Activated CD8-positive, alpha-beta memory T cell treated with anti-CD3 and anti-CD28 coated beads for 4 hours (primary cell): ENCODE results near the gene S1PR3.

Source experiments
- DNase-seq, 2 donors: peaks; one replicate each; pipeline ENCODE4 v3.0.0-alpha.2; 2020; ENCODE audit warnings: low read depth in 2 of 2

The S1PR3 gene

DNA sequence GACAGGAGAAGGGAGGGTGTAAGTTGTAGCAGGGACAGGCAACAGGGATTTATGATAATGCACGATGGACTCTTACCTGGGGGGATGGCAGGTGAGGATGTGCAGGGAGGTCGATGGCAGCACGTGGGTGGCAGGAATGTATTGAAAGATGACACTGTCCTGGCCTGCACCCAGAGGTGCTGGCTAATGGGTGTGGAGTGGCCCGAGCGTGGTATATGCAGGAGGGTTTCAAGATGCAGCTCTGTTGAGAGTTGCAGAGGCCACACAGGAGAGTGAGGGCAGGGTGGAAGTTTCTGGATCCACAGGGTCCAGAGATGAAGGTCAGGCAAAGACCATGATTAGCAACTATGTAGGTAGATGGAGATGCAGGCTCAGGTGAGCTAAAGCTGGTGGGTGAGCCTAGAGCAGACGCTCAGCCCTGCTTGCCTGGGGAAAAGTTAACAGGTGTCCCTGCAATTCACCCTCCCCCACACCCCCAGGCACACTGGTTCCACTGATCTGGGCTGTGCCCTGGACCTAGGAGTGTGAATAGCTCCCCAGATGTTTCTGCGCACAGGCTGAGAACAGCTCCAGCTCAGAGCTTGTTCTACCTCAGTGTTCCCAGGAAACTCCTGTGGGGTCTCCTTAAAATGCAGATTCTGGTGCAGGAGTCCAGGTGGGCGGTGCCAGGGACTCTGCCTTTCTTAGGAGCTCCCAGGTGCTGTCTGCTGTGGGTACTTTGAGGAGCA is 21.5 kb upstream of the S1PR3 start:
- DNase-seq = no peak

DNA sequence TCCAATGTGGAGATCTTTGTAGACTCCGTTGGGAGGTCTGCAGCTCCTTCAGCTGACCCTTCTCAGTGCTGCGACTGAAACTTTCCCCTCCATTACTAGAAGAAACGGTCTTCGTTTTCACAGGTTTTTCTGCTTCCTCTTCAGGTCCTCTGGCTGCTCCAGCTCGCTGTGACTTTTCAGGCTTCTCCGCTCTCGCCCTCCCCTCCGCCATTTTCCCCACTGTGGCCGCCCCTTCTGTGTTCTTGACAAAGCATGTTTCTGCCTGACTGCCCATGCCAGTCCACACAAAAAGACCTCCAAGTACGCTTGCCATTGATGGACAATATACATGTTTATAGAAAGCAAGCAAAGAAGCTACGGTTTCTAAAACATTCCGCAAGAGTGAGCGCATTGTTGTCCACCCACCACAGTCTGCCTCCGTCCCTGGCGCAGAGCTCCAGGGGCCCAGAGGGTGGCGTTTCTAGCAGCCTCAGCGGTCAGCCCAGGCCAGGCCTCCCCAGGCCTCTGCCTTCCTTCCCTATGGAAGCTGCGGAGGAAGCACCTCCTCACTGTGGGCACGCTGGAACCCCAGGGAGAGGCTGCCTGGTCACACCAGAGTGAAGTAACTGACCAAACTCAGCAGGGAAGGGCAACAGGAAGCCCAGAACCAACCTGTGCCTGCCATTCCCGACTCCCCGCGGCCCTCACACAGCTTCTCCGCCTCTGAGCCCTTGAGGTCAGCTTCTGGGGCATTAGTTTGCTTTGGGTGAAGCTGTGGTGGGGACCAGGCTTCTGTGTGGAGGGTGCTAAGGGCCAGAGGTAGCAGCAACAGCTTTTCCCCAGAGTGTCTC is 19.9 kb upstream of the S1PR3 start:
- no peak for DNase-seq

- no peak for DNase-seq
Measured at GRCh38 chr9:88972401-88972800, 18.9 kb upstream of the S1PR3 start.

DNA sequence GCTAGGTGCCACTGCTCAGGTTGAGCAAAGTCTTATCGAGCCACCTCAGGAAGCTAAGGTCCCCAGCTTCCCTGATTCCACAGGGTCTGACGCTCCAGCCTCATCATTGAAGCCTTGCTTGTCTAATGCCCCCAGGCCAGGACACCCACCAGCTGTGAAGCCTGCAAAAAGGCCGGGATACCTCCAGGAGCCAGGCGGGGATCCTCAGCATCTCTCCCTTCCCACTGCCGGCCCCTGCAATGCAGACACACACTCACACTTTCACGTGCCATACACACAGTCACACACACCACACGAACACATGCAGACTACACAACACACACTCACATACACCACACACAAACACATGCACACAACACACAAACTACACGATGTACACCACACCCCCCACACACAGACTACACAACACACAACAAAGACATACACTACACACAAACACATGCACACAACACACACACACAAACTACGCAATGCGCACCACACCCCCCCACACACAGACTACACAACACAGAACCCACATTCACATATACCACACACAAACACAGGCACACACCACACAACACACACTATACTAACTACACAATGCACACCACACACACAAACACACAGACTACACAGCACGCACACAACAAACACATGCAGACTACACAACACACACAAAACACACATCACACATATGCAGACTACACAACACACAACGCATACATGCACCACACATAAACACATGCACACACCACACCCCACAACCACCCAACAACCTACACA is 17.8 kb upstream of the S1PR3 start:
- DNase-seq = no peak

- DNase-seq = no peak
Measured at GRCh38 chr9:88974641-88975040, 16.6 kb upstream of the S1PR3 start.

DNA sequence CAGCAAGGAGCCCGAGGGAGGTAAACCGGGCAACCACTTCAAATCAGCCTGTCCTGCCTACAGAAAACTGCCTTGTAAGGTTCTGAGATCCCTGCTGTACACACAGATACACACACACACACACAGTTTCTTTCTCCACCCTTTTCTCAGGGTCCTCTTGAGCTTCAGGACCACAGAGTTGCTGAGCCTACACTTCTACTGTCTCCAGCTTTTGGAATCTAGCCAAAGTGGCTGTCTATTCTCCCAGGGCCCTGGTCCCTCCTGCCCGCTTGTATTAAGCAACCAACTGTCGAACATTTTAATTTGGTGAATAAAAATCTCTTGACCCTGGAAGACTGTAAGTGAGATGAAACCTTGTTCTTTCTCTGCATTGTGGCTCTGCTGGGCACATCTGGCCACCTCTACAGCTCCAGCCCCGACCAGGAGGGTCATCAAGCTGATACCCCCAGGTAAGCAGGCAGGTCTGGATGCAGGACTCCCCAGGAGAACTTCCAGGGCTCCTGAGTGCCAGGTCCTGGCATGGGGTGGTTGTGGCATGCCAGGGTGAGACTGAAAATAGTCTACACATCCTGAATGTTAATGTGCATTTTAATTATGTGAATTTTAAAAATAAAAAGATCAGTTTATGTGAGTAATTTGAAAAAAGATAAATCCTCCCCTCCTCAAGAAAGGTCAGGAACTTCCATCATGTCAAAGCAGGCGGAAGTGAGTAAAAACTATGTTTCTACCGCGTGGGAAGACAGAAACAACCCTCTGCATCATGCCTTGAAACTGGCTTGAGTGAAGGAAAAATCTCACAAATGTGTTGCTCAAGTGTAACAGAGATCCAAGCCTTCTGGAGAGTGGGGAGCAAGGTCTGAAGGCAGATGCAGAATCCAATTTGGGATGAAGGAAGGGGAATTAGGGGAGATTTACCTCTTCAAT is 15.0 kb upstream of the S1PR3 start:
- no peak for DNase-seq

DNA sequence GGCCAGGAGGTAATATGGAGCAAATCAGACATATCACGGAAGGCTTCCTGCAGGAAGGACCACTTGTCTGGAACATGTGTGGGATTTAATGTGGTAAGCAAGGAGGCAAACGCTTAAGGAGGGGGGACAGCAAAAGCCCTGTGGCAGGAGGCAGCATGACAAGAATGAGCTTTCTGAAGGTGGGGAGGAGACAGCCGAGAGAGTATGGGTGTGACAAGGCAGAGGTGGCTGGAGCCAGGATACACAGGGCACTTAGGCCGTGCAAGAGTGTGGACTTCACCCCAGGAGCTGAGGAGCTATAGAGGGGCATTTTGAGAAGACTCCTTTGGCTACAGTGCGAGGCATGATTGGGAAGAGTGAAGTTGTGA is 14.4 kb upstream of the S1PR3 start:
- no peak for DNase-seq

GRCh38 chr9:88978034-88978433 is 13.2 kb upstream of the S1PR3 start:
- no peak for DNase-seq

GRCh38 chr9:88979021-88979420 is 12.2 kb upstream of the S1PR3 start:
- no peak for DNase-seq

DNA sequence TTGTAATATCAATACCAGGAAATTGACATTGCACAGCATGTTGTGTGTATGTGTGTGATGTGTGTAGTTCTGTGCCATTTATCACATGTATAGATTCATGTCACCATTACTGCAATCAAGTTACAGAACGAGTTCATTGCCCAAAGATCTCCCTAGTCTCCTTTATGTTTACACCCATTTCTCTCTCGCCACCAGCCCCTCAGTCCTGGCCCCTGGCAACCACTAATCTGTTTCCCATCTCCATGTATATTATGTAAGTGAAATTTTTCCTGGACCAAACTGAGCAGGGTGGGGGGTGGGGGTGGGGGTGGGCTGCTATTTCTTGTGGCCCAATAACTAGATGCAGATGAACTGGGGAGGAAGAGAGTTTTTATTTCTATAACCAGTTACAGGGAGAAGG is 11.5 kb upstream of the S1PR3 start:
- no peak for DNase-seq

DNA sequence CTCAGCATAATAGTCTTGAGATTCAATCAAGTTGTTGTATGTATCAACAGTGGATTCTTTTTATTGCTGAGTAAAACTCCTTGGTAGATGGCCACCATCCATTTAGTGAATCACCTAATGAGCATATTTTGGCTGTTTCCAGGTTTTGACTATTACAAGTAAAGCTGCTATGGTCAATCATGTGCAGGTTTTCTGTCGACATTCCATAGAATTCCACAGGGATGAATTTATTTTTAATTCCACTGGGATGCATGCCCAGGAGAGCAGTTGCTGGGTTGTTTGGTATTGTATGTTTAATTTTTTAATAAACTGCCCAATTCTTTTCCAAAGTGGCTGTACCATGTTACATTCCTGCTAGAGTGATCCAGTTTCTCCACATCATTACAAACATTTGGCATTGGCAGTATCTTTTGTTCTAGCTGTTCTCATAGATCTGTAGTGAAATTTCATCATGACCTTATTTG is 10.5 kb upstream of the S1PR3 start:
- DNase-seq = no peak

DNA sequence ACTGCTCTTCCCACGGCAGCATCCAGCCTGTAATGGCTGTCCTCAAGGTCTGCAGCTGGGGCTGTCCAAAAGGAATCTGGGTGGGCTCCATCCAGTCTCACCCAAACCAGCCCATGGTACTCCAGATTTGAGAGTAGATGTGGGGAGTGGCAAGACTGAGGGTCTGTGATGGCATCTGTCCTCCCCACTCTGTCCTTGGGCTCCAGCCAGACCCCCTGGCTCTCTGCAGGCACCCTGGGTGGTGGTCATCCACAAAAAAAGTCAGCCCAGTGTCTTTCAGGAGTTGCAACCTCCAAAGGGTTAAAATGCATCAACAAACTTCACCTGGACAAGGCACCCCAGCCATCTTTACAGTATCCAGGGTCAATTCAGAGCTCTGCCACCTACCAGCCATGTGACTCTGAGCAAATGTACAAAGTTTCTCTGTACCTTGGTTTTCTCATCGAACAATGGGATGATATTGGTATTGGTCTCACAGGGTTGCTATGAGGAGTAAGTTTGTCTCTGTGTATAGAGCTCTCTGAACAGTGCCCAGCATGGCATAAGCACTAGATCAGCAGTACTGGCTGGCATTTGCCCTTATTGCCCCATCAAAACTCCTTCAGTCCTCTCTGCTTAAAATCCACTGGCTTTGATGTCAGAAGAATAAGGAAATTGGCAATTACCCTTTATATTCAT is 7.3 kb upstream of the S1PR3 start:
- DNase-seq = no peak

- DNase-seq = no peak
Measured at GRCh38 chr9:88984543-88984883, 6.8 kb upstream of the S1PR3 start.

DNA sequence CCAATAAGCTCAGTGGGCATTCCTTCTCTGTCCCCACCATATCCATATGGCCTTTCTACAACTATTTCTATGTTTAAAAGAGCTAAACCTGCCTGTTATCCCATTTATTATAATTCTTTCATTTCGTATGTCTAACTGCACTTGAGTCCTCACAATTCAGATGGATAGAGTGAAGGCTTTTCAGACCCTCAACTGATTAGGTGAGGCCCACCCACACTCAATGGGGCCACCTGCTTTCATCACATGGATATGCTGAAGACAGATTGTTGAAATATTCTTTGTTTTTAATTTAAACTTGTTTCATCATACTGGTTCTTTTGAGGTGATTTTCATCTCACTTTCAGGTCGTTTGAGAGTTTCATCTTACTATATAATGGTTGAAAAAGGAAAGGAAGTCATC is 5.7 kb upstream of the S1PR3 start:
- no peak for DNase-seq

DNA sequence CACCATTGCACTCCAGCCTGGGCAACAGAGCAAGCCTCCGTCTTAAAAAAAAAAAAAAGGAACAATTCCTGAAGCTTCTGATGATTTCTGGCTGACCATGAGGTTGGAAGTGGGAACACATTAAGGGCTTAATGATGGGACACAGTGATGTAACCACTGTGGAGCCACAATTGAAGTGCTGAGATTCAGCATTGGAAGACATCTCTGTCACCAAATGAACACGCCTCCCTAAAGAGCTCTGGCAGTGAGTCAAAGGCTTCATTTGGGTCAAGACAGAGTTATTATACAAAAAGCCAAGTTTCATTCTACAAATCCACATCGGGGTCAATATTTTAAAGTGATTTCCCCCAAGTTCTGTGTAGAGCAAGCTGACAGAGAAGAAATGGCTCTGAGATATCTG is 4.5 kb upstream of the S1PR3 start:
- no peak for DNase-seq

- DNase-seq = no peak
Measured at GRCh38 chr9:88987661-88988060, 3.6 kb upstream of the S1PR3 start.

DNA sequence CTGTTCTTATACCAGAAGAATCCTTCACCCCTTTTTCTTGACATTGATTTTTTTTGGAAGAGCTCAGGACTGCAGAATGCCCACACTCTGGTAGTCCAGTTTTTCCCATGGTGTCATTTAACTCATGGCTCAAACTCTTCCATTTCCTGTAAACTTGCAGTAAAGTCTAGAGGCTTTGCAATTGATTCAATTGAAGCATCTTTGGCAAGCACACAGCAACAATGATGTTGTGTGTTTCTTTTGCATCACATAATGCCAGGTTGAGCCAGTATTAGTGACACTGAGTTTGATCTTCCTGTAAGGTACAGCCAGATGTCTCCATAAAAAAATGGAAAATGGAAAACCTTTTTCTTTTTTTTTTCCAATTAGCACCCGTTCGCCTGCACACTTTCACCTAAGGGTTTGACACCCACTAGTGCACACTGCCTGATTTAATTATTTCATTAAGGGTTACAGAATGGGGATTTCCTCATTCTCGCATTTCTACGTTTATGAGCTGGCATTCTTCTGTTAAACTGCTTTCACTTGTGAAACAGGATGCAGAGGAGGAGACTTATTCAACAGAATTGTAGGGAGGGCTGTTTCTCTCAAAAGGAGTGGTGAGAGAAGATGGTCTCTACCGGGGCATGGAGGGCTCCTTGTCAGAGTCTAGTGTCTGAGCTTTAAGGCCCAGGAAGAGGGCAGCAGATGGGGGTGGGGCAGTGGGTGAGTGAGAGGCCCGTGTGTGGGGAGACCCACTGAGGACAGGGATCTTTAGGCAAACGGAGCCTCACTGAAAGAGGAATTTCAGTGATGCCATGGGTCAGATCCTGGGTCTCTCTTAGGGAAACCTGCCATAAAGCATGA is 2.2 kb upstream of the S1PR3 start:
- DNase-seq = no peak

GRCh38 chr9:88990041-88990728 is 1.1 kb upstream of the S1PR3 start:
- no peak for DNase-seq

DNA sequence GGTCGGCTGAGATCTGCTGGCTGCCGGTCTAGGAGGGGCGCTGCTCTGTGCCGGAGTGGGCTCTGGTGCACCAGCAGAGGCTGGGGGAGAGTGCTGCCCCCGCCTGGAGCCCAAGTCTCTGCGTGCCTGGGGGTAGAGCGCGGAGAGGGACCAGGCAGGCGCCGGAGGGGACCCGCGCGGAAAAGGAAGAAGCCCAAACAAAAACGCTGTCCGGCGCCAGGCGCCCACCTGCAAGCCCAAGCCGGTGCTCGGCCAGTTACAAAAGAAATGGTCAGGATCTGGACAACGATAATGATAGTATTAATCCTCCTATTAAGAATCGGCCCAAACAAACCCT is 571 bp upstream of the S1PR3 start:
- no peak for DNase-seq

DNA sequence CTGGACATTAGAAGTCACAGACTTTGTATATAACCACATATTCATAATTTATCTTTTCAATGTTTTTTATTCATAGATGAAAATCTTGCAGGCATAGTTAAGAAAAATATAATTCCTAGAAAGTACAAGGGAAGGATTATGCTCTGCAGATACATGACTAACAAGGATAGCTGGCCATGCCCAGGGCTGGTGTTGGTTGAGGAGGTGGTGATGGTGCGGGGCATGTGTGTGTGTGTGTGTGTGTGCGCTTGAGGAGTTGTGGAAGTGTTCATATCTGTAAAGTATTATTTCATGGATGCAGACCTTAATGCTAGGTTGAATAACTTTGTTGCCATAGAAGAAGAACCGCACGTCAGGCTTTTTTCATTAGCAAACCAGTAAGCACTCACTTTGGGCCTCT is 1.3 kb downstream of the S1PR3 start:
- no peak for DNase-seq
